SK-N-SH (cell line): ENCODE data around the gene NKX6-2.

Experiments used
- CTCF ChIP-seq: fragments of 200-600 bp; sonication (generic); IDR thresholded peaks from 2 replicates; pipeline ENCODE4 v1.6.1; 2017; ENCODE audit warnings: antibody characterized with exemption, mild to moderate bottlenecking, moderate library complexity
- EP300 ChIP-seq, 2 experiments: IDR thresholded peaks; 2 replicates each; pipeline versions ENCODE4 v1.4.0 to v1.6.1; 2012; ENCODE audit warnings: borderline replicate concordance in 1 of 2, low read depth in 1 of 2, low read length in 1 of 2
- GABPA ChIP-seq: IDR thresholded peaks from 2 replicates; pipeline ENCODE4 v1.4.0; 2012; ENCODE audit warnings: low read depth, mild to moderate bottlenecking
- POLR2AphosphoS5 ChIP-seq: IDR thresholded peaks from 2 replicates; pipeline ENCODE4 v1.6.1; 2012; ENCODE audit warnings: low read depth, low read length
- RFX5 ChIP-seq: IDR thresholded peaks from 2 replicates; pipeline ENCODE4 v1.6.1; 2012; ENCODE audit warnings: mild to moderate bottlenecking, improper control_type of control experiment, low read length
- RXRA ChIP-seq: IDR thresholded peaks from 2 replicates; pipeline ENCODE4 v1.4.0; 2012; ENCODE audit warnings: low read depth, mild to moderate bottlenecking, borderline replicate concordance

GRCh38 chr10:132784866-132785722 lies 853 bp downstream of the NKX6-2 start:
- TF ChIP-seq RXRA (no peak), EP300 (IDR thresholded peaks at IDR 0.05; ENCODE audit: borderline replicate concordance in 1 of 2, low read depth in 1 of 2, low read length in 1 of 2) (no peak), GABPA (no peak), RFX5 (no peak), POLR2AphosphoS5 (no peak), CTCF (no peak)
